Karpas-422 (cell line): Measurements from ENCODE around the gene SHANK2. TPM values are rescaled to one million over a fixed set of nuclear protein-coding genes. Genes with fewer than 3 reads are reported as not detected.

Source experiments
- total RNA-seq: library from RNA; depleted of rRNA; stranded (reverse); fragments of >200 nt; shearing (Covaris generic); gene quantifications from 2 replicates; pipeline ENCODE4 v1.2.3, GENCODE V29; 2014; ENCODE audit warnings: low replicate concordance; rRNA removed

The SHANK2 gene
- total RNA-seq, 1 experiment from 2014 or later = not detected

Other genes with a start within 250 kb of the SHANK2 start
- gene DHCR7, start 195.8 kb upstream of the SHANK2 start, total RNA-seq = 63.3 and 65.3 TPM in 2 replicates
- gene NADSYN1, start 200.6 kb upstream of the SHANK2 start, total RNA-seq = 86.0 and 129 TPM in 2 replicates